Neural crest cell (in vitro differentiated cells): Measurements from ENCODE around the gene MRPL43. TPM values are rescaled to one million over a fixed set of nuclear protein-coding genes. Genes with fewer than 3 reads are reported as not detected.

Source experiments
- DNase-seq: peaks from one replicate; pipeline ENCODE4 v3.0.0; 2021; ENCODE audit warnings: low read depth, mixed read lengths, low spot score
- H3K27ac Mint-ChIP-seq: one replicate; pipeline ENCODE4 v1.8.0; 2021; ENCODE audit warnings: mild to moderate bottlenecking, mixed read lengths; ENCODE audit not compliant: unreplicated experiment
- H3K27me3 Mint-ChIP-seq: 2 replicates; pipeline ENCODE4 v1.8.0; 2021; ENCODE audit warnings: low read depth, mild to moderate bottlenecking, mixed read lengths
- H3K36me3 Mint-ChIP-seq: 2 replicates; pipeline ENCODE4 v1.8.0; 2021; ENCODE audit warnings: low read depth, mild to moderate bottlenecking, mixed read lengths
- H3K4me1 Mint-ChIP-seq: 2 replicates; pipeline ENCODE4 v1.8.0; 2021; ENCODE audit warnings: mixed read lengths
- H3K4me3 Mint-ChIP-seq: one replicate; pipeline ENCODE4 v1.8.0; 2021; ENCODE audit warnings: mild to moderate bottlenecking, mixed read lengths
- H3K9me3 Mint-ChIP-seq: 2 replicates; pipeline ENCODE4 v1.8.0; 2021; ENCODE audit warnings: mixed read lengths
- total RNA-seq: library from RNA; stranded (reverse); gene quantifications from 2 replicates; pipeline ENCODE4 v1.2.1, GENCODE V29; 2021
- TF ChIP-seq, protein P1 (sequence below): fragments of 200-600 bp; sonication (generic); conservative IDR thresholded peaks from 2 replicates; pipeline ENCODE4 v1.5.0; 2021; ENCODE audit warnings: antibody characterized with exemption, mild to moderate bottlenecking

Gene MRPL43
- total RNA-seq, 1 donor from 2014 or later = 64.0 TPM

- TF ChIP-seq, protein P1, sequence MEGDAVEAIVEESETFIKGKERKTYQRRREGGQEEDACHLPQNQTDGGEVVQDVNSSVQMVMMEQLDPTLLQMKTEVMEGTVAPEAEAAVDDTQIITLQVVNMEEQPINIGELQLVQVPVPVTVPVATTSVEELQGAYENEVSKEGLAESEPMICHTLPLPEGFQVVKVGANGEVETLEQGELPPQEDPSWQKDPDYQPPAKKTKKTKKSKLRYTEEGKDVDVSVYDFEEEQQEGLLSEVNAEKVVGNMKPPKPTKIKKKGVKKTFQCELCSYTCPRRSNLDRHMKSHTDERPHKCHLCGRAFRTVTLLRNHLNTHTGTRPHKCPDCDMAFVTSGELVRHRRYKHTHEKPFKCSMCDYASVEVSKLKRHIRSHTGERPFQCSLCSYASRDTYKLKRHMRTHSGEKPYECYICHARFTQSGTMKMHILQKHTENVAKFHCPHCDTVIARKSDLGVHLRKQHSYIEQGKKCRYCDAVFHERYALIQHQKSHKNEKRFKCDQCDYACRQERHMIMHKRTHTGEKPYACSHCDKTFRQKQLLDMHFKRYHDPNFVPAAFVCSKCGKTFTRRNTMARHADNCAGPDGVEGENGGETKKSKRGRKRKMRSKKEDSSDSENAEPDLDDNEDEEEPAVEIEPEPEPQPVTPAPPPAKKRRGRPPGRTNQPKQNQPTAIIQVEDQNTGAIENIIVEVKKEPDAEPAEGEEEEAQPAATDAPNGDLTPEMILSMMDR = no peak
- Mint-ChIP-seq H3K4me3 (peak overlapping the region; percentile 68), H3K27me3 (peaks cover 5% of the 10 kb centered on the region), H3K9me3 (no peaks in the 10 kb centered on the region), H3K36me3 (no peaks in the 10 kb centered on the region), H3K27ac (peak overlapping the region; percentile 88), H3K4me1 (peaks cover 21% of the 10 kb centered on the region)
- DNase-seq = no peak
These were observed 20.9 kb upstream of the MRPL43 start for GRCh38 chr10:101007915-101008822.

GRCh38 chr10:101007099-101007711 lies 19.9 kb upstream of the MRPL43 start:
- Mint-ChIP-seq H3K9me3 (no peaks in the 10 kb centered on the region), H3K4me1 (peaks cover 14% of the 10 kb centered on the region), H3K27me3 (no peaks in the 10 kb centered on the region), H3K4me3 (no peak overlapping the region), H3K36me3 (no peaks in the 10 kb centered on the region), H3K27ac (no peak overlapping the region)
- DNase-seq = no peak
- TF ChIP-seq, protein P1 = no peak

GRCh38 chr10:101006593-101007098 lies 19.3 kb upstream of the MRPL43 start:
- H3K27me3 Mint-ChIP-seq = no peaks in the 10 kb centered on the region

DNA sequence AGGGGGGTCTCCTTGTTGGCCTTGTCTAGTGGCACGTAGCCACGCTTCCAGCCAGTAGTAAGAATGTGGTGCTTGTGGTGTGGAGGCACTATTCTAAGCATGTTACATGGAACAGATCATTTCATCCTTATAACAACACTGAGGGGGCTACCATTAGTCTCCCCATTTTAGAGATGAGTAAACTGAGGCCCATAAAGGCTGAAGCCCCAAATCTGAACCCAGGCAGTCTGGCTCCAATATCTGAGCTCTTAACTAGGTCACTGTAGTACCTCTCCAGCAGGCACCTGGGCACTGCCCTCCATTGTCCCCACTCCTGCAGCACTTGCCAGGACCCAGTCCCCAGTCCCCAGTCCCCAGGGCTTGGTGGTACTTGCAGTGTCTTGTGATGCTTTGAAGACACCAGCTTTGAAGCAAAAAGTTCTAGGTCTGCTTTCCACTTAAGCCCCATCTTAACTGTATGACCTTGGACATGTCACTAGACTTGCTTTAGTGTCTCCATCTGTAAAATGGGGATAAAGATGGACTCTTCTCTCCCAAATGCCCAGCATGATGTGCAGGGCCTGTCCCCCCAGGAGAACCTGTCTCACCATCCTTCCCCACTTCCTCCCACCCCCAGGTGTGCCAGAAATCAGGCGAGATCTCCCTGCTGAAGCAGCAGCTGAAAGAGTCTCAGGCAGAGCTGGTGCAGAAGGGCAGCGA lies 18.7 kb upstream of the MRPL43 start:
- peak overlapping the region; percentile 27 for H3K4me3 Mint-ChIP-seq
- TF ChIP-seq, protein P1 = no peak
- no peak for DNase-seq
- H3K36me3 Mint-ChIP-seq = no peaks in the 10 kb centered on the region
- H3K4me1 Mint-ChIP-seq = peaks cover 21% of the 10 kb centered on the region
- H3K9me3 Mint-ChIP-seq = no peaks in the 10 kb centered on the region
- peaks cover 2% of the 10 kb centered on the region for H3K27me3 Mint-ChIP-seq
- no peak overlapping the region for H3K27ac Mint-ChIP-seq

More at GRCh38 chr10:101006593-101007098, 19.3 kb upstream of the MRPL43 start:
- H3K36me3 Mint-ChIP-seq = no peaks in the 10 kb centered on the region
- no peak for DNase-seq
- H3K4me1 Mint-ChIP-seq = peaks cover 14% of the 10 kb centered on the region
- no peak overlapping the region for H3K4me3 Mint-ChIP-seq
- TF ChIP-seq, protein P1 = no peak
- no peak overlapping the region for H3K27ac Mint-ChIP-seq
- no peaks in the 10 kb centered on the region for H3K9me3 Mint-ChIP-seq

DNA sequence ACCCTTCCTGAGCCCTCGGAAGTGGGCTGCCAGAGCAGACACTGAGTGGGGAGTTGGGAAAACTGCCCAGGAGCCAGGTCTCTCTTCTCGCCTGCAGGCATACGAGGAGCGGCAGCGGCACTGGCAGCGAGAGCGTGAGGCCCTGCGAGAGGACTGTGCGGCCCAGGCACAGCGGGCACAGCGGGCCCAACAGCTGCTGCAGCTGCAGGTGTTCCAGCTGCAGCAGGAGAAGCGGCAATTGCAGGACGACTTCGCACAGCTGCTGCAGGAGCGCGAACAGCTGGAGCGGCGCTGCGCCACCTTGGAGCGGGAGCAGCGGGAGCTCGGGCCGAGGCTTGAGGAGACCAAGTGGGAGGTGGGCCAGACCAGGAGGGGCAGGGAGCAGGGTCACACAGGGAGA lies 18.1 kb upstream of the MRPL43 start:
- Mint-ChIP-seq H3K9me3 (no peaks in the 10 kb centered on the region), H3K27me3 (peaks cover 2% of the 10 kb centered on the region), H3K36me3 (no peaks in the 10 kb centered on the region), H3K27ac (no peak overlapping the region), H3K4me1 (peaks cover 27% of the 10 kb centered on the region), H3K4me3 (no peak overlapping the region)
- TF ChIP-seq, protein P1 = no peak
- DNase-seq = no peak
